GM10266 (cell line): ENCODE measurements around the gene BRSK1.

ENCODE experiments used
- DNase-seq: peaks from one replicate; pipeline ENCODE4 v3.0.0; 2012; ENCODE audit errors: extremely low spot score
- CTCF ChIP-seq: IDR thresholded peaks from 2 replicates; pipeline ENCODE4 v1.5.1; 2012; ENCODE audit warnings: mild to moderate bottlenecking, low read depth; ENCODE audit not compliant: control insufficient read depth, insufficient read depth; ENCODE audit errors: missing control alignments

BRSK1 gene

GRCh38 chr19:55353803-55354697 lies 70.3 kb downstream of the BRSK1 start:
- DNase-seq: peak; percentile 88
- no peak for TF ChIP-seq CTCF

GRCh38 chr19:55354698-55355212 lies 71.0 kb downstream of the BRSK1 start, which contains the start of gene COX6B2:
COX6B2 (minus strand) TSS chr19:55354719; CDS start chr19:55354521, 198 bp downstream.
- no peak for DNase-seq
- no peak for TF ChIP-seq CTCF

GRCh38 chr19:55355213-55355821 lies 71.5 kb downstream of the BRSK1 start:
- TF ChIP-seq CTCF: no peak
- no peak for DNase-seq

- no peak for TF ChIP-seq CTCF
- DNase-seq: no peak
Measured at GRCh38 chr19:55358493-55358892, 74.7 kb downstream of the BRSK1 start.

- DNase-seq: no peak
- TF ChIP-seq CTCF: no peak
Measured at GRCh38 chr19:55358943-55359908, 75.4 kb downstream of the BRSK1 start.

- no peak for DNase-seq
- no peak for TF ChIP-seq CTCF
Measured at GRCh38 chr19:55360902-55361301, 77.1 kb downstream of the BRSK1 start.
